ENCODE measurements around the gene NECAB3. TPM values are rescaled to one million over a fixed set of nuclear protein-coding genes. Genes with fewer than 3 reads are reported as not detected.

NECAB3 gene
- total RNA-seq, 2 donors from 2014 or later: 18.5 to 18.8 TPM

- no peaks in the 10 kb centered on the region for H3K27me3 Mint-ChIP-seq (ENCODE audit: low read depth)
- peaks cover 0 to 3% of the 10 kb centered on the region in 2 donors for H3K36me3 Mint-ChIP-seq (ENCODE audit: insufficient read depth in 2 of 2)
- no peak overlapping the region for H3K27ac Mint-ChIP-seq
- H3K9me3 Mint-ChIP-seq: no peaks in the 10 kb centered on the region
- no peak for ATAC-seq (replicated peaks in 1 of 2)
- no peak for DNase-seq
- no peak overlapping the region for H3K4me3 Mint-ChIP-seq
- H3K4me1 Mint-ChIP-seq (ENCODE audit: low read depth): peaks cover 41% of the 10 kb centered on the region
These were observed 4.2 kb downstream of the NECAB3 start for GRCh38 chr20:33669873-33670640.

- H3K36me3 Mint-ChIP-seq (ENCODE audit: insufficient read depth in 2 of 2): peaks cover 0 to 2% of the 10 kb centered on the region in 2 donors
- H3K9me3 Mint-ChIP-seq: no peaks in the 10 kb centered on the region
- DNase-seq: no peak
- H3K27ac Mint-ChIP-seq: no peak overlapping the region
- no peaks in the 10 kb centered on the region for H3K27me3 Mint-ChIP-seq (ENCODE audit: low read depth)
- no peak overlapping the region for H3K4me3 Mint-ChIP-seq
- peaks cover 45% of the 10 kb centered on the region for H3K4me1 Mint-ChIP-seq (ENCODE audit: low read depth)
- no peak for ATAC-seq (replicated peaks in 1 of 2)
These were observed 5.0 kb downstream of the NECAB3 start for GRCh38 chr20:33669224-33669623.

DNA sequence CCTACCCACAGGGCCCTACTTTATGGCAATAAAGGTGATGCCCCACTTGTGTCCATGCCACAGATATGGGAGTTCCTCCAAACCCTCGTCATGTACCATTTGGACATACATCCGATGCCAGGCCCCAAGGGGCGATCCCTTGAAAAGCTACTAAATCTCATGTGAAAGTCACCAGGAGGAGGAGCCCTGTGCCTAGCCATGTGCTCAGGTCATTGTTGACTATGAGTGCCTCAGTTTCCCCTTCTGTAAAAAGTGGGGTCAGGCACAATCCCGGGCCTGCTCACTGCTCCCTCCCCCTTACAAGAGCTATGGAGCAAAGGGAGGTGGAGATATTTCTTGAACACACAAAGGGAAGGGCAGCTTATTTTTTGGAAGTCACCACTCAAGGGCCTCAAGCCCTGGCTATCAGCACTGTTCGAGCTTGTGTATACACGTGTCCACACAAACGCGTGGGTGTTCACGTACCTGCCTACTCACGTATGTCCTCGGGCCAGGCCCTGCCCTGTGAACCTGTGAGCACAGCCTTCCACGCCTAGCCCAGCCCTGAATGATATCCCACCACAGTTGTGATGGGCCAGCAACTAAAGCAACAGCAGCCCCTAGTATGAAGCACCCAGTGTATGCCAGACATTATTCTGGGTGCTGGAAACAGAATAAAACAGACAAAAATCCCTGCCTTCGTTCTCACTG lies 5.6 kb downstream of the NECAB3 start:
- H3K4me1 Mint-ChIP-seq (ENCODE audit: low read depth): peaks cover 46% of the 10 kb centered on the region
- H3K9me3 Mint-ChIP-seq: no peaks in the 10 kb centered on the region
- H3K27ac Mint-ChIP-seq: no peak overlapping the region
- H3K4me3 Mint-ChIP-seq: peak overlapping the region; percentile 87 to 95
- peaks cover 0 to 2% of the 10 kb centered on the region in 2 donors for H3K36me3 Mint-ChIP-seq (ENCODE audit: insufficient read depth in 2 of 2)
- no peak for DNase-seq
- H3K27me3 Mint-ChIP-seq (ENCODE audit: low read depth): no peaks in the 10 kb centered on the region
- ATAC-seq (replicated peaks in 1 of 2): no peak

- H3K4me3 Mint-ChIP-seq: peak overlapping the region; percentile 87 to 95
- no peaks in the 10 kb centered on the region for H3K9me3 Mint-ChIP-seq
- H3K4me1 Mint-ChIP-seq (ENCODE audit: low read depth): peaks cover 40% of the 10 kb centered on the region
- peak; percentile 60 for ATAC-seq (replicated peaks in 1 of 2)
- DNase-seq: peak; percentile 84 to 86
- H3K27ac Mint-ChIP-seq: no peak overlapping the region
- no peaks in the 10 kb centered on the region for H3K27me3 Mint-ChIP-seq (ENCODE audit: low read depth)
- H3K36me3 Mint-ChIP-seq (ENCODE audit: insufficient read depth in 2 of 2): peaks cover 0 to 2% of the 10 kb centered on the region in 2 donors
These were observed 6.4 kb downstream of the NECAB3 start for GRCh38 chr20:33667676-33668465.

- peak; percentile 19 to 30 for ATAC-seq (replicated peaks in 1 of 2)
- H3K36me3 Mint-ChIP-seq (ENCODE audit: insufficient read depth in 2 of 2): peaks cover 0 to 2% of the 10 kb centered on the region in 2 donors
- H3K9me3 Mint-ChIP-seq: no peaks in the 10 kb centered on the region
- H3K27me3 Mint-ChIP-seq (ENCODE audit: low read depth): no peaks in the 10 kb centered on the region
- no peak overlapping the region for H3K27ac Mint-ChIP-seq
- peaks cover 41% of the 10 kb centered on the region for H3K4me1 Mint-ChIP-seq (ENCODE audit: low read depth)
- peak; percentile 56 to 67 for DNase-seq
- H3K4me3 Mint-ChIP-seq: peak overlapping the region; percentile 87 to 95
These were observed 7.0 kb downstream of the NECAB3 start for GRCh38 chr20:33667245-33667675.

DNA sequence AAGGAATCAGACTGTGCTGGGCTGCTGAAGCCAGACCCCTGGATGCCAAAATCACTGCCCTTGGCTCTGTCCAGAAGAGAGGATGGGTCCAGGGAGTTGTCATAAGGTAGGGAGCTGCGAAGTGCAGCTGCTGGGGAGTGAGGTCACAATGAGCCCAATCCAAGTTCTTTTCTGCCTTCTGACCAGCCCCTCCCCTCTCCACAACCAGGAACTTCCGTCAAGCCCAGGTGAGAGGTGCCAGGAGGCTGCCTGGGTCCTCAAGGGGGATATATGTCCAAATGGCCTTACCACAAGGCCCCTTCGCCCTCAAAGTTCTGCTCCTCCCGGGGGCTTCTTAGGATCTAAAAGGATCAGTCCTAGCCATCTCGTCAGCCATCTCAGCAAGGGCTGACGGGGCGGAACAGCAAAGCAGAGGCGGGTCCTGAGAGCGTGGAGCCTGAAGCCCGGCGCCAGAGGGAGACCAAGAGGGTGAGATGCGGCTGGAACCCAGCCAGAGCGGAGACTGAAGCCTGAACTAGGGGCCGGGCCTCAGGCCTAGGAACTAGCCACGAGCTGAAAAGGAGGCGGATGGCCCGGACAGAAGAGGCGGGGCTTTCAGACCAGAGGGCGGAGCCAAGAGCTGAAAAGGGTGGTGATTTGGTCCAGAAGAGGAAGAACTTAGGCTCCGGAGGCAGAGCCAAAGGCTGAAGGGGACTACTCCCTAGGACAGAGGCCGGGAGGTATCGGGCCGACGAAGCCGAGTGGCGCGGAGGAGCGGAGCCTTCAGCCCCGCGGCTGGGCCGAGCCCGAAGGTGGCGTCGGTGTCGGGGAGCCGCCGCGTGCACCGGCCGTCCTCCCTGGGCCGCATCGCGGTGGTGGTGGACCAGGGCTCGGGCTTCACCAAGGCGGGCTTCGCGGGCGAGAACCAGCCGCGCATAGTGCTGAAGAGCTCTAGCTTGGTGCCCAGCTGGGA lies 7.7 kb downstream of the NECAB3 start, which contains the start of gene ACTL10:
Gene ACTL10 (plus strand): TSS at position 651 of the 952 bp plus-strand sequence. CDS start 555 bp downstream, outside the sequence.
- Mint-ChIP-seq H3K4me1 (ENCODE audit: low read depth) (peaks cover 41% of the 10 kb centered on the region), H3K27me3 (ENCODE audit: low read depth) (no peaks in the 10 kb centered on the region), H3K27ac (peak within 1 kb of the TSS; percentile 29), H3K36me3 (ENCODE audit: insufficient read depth in 2 of 2) (peaks cover 0 to 2% of the 10 kb centered on the region in 2 donors), H3K4me3 (peak within 1 kb of the TSS; percentile 87 to 95), H3K9me3 (no peaks in the 10 kb centered on the region)
- ATAC-seq (replicated peaks in 1 of 2): peak; percentile 55 to 59
- DNase-seq: peak; percentile 89

- Mint-ChIP-seq H3K4me3 (peak overlapping the region; percentile 81 to 91), H3K36me3 (ENCODE audit: insufficient read depth in 2 of 2) (peaks cover 0 to 3% of the 10 kb centered on the region in 2 donors), H3K9me3 (no peaks in the 10 kb centered on the region), H3K4me1 (ENCODE audit: low read depth) (peaks cover 41% of the 10 kb centered on the region), H3K27ac (peak overlapping the region; percentile 89), H3K27me3 (ENCODE audit: low read depth) (no peaks in the 10 kb centered on the region)
- DNase-seq: no peak
- no peak for ATAC-seq (replicated peaks in 1 of 2)
These were observed 9.5 kb downstream of the NECAB3 start for GRCh38 chr20:33664762-33665144.

- DNase-seq (no peak), ATAC-seq (replicated peaks in 1 of 2) (no peak)
- Mint-ChIP-seq H3K36me3 (ENCODE audit: insufficient read depth in 2 of 2) (peaks cover 0 to 3% of the 10 kb centered on the region in 2 donors), H3K9me3 (no peaks in the 10 kb centered on the region), H3K27ac (peak overlapping the region; percentile 89), H3K4me3 (peak overlapping the region; percentile 81 to 91), H3K4me1 (ENCODE audit: low read depth) (peaks cover 41% of the 10 kb centered on the region), H3K27me3 (ENCODE audit: low read depth) (no peaks in the 10 kb centered on the region)
These were observed 10.0 kb downstream of the NECAB3 start for GRCh38 chr20:33664085-33664761.

DNA sequence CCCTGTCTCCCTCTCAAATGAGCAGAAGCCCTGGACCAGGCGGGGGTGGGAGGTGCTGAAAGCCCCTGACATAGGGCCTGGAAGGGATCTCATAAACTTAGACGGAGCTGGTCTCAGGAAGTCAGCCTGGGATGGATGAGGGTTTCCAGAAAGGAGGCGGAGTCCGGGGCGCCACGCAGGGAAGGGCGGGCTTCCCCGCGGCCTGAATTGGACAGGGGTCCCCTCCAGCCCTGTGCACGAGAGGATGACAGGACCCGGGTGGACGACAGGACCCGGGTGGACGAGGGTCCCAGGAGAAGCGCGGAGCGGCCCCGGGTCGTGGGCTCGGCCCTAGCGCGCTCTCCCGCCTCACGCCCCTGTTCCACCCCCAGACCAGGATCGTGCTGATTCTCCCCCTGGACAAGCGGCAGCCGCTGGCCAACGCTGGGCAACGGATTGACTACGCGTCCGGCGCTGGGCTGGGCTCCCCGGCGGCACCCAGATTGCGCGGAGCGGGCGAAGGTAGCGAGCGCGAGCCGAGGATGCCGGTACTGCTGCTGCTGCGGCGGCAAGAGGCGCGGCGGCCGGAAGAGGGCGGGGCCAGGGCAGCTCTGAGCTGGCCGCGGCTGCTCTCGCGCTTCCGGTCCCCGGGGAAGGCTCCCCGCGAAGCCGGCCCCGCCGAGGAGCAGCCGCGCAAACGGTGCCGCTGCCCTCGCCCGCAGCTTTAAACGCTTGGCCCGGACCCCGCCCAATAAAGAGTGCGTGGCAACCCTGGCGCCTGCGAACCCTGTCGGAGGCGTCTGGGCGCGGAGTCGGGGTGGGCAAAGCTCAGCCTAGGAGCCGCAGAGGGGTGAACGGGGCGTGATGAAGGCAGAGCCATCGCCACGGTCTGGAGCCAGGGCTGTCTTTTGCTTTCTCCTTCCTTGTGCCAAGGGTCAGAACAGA lies 10.8 kb downstream of the NECAB3 start:
- peaks cover 39% of the 10 kb centered on the region for H3K4me1 Mint-ChIP-seq (ENCODE audit: low read depth)
- H3K27ac Mint-ChIP-seq: peak overlapping the region; percentile 91
- no peaks in the 10 kb centered on the region for H3K27me3 Mint-ChIP-seq (ENCODE audit: low read depth)
- H3K36me3 Mint-ChIP-seq (ENCODE audit: insufficient read depth in 2 of 2): peaks cover 0 to 3% of the 10 kb centered on the region in 2 donors
- peak; percentile 72 to 75 for ATAC-seq (replicated peaks in 1 of 2)
- no peaks in the 10 kb centered on the region for H3K9me3 Mint-ChIP-seq
- peak overlapping the region; percentile 81 to 91 for H3K4me3 Mint-ChIP-seq
- peak; percentile 93 for DNase-seq

DNA sequence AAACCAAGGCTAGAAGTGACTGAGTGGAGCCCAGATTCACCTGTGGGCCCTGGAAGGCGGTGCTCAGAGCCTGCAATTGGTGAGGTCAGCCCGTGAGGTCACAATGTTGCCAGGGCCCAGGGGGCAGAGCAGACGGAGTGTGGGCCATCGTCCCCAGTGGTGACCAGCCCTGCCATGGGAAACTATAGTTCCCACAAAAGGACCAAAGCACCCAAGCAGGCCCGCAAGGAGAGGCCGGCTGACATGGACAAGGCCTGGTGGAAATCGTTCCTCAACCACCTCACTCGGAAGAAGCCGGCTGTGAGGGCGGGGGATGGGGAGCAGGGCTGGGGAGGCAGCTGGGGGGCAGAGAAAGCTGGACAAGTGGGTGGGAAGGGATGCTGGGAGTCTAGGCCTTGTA lies 12.1 kb downstream of the NECAB3 start, which contains the start of gene C20orf144:
Gene C20orf144 (plus strand): TSS at position 156 of the 400 bp plus-strand sequence. CDS start 19 bp downstream, at position 175.
- Mint-ChIP-seq H3K4me3 (peak within 1 kb of the TSS; percentile 81 to 91), H3K9me3 (no peaks in the 10 kb centered on the region), H3K36me3 (ENCODE audit: insufficient read depth in 2 of 2) (peaks cover 0 to 5% of the 10 kb centered on the region in 2 donors), H3K27me3 (ENCODE audit: low read depth) (no peaks in the 10 kb centered on the region), H3K27ac (peak within 1 kb of the TSS; percentile 91), H3K4me1 (ENCODE audit: low read depth) (peaks cover 34% of the 10 kb centered on the region)
- ATAC-seq (replicated peaks in 1 of 2) (no peak), DNase-seq (no peak)

- DNase-seq (no peak), ATAC-seq (replicated peaks in 1 of 2) (no peak)
- H3K4me3 Mint-ChIP-seq: no peak overlapping the region
- no peaks in the 10 kb centered on the region for H3K9me3 Mint-ChIP-seq
- no peaks in the 10 kb centered on the region for H3K27me3 Mint-ChIP-seq (ENCODE audit: low read depth)
- H3K4me1 Mint-ChIP-seq (ENCODE audit: low read depth): peaks cover 23% of the 10 kb centered on the region
- peaks cover 0 to 3% of the 10 kb centered on the region in 2 donors for H3K36me3 Mint-ChIP-seq (ENCODE audit: insufficient read depth in 2 of 2)
- H3K27ac Mint-ChIP-seq: no peak overlapping the region
These were observed 13.6 kb downstream of the NECAB3 start for GRCh38 chr20:33660685-33661058.
